Sigmoid colon (tissue), 7 donors: ENCODE data around the gene DPRX. TPM values are rescaled to one million over a fixed set of nuclear protein-coding genes. Genes with fewer than 3 reads are reported as not detected.

ENCODE experiments used
- DNase-seq: peaks from one replicate; pipeline ENCODE4 v3.0.0-alpha.2; 2019
- H3K27ac ChIP-seq, 4 donors: fragments of 200-600 bp; sonication (generic); one replicate each; pipeline ENCODE4 v1.5.1; 2016 to 2019; ENCODE audit warnings: mild to moderate bottlenecking in 1 of 4
- H3K27me3 ChIP-seq, 3 donors: fragments of 200-600 bp; sonication (generic); one replicate each; pipeline ENCODE4 v1.5.1; 2019; ENCODE audit warnings: mild to moderate bottlenecking in 1 of 3
- H3K36me3 ChIP-seq, 4 donors: fragments of 200-600 bp; sonication (generic); one replicate each; pipeline ENCODE4 v1.5.1; 2016 to 2019
- H3K4me1 ChIP-seq, 4 donors: fragments of 200-600 bp; sonication (generic); one replicate each; pipeline ENCODE4 v1.5.1; 2017 to 2019
- H3K4me3 ChIP-seq, 4 donors: fragments of 200-600 bp; sonication (generic); one replicate each; pipeline ENCODE4 v1.5.1; 2017 to 2019; ENCODE audit warnings: mild to moderate bottlenecking in 2 of 4, moderate library complexity in 1 of 4
- H3K9me3 ChIP-seq, 4 donors: fragments of 200-600 bp in 3 of 4; sonication (generic) in 3 of 4; one replicate each; pipeline versions ENCODE4 v1.5.1 to v1.6.1; 2013 to 2019
- EP300 ChIP-seq, 4 donors: sonication (generic); formaldehyde crosslinking; IDR thresholded peaks; one replicate each; pipeline ENCODE4 v1.6.1; 2017; ENCODE audit warnings: antibody characterized with exemption in 4 of 4
- POLR2A ChIP-seq, 2 donors: fragments of 450-650 bp; IDR thresholded peaks; one replicate each; pipeline ENCODE4 v1.6.1; 2016; ENCODE audit warnings: antibody characterized with exemption in 2 of 2, mild to moderate bottlenecking in 2 of 2, moderate library complexity in 2 of 2
- POLR2AphosphoS5 ChIP-seq, 4 donors: sonication (generic); formaldehyde crosslinking; IDR thresholded peaks; one replicate each; pipeline ENCODE4 v1.6.1; 2017; ENCODE audit warnings: antibody characterized with exemption in 4 of 4
- WGBS, 2 donors: extraction: QIAGEN DNeasy Blood & Tissue Kit; methylation state at CpG; one replicate each; pipeline ENCODE4 v1.1.7; 2013; 5-methylcytosine and 5-hydroxymethylcytosine counted together
- intact Hi-C: fragments of 100-400 bp; cut with DNase I; formaldehyde crosslinking; loops from one replicate; pipeline ENCODE4 v1.15.1; 2023
- polyA plus RNA-seq, 3 donors: library from polyadenylated mRNA; stranded (reverse); fragments of 200-250 nt; gene quantifications; one replicate each; pipeline ENCODE4 v1.2.3, GENCODE V29; 2013
- total RNA-seq, 4 donors: library from RNA; depleted of rRNA; stranded (reverse); fragments of >200 nt; gene quantifications; one replicate each; pipeline ENCODE4 v1.1.0, GENCODE V29; 2016
- TF ChIP-seq, protein P1 (sequence below), 4 experiments: fragments of 450-650 bp in 3 of 4; fragments of 200-600 bp in 1 of 4; IDR thresholded peaks; one replicate each; pipeline ENCODE4 v1.5.1; 2016 to 2019; ENCODE audit warnings: antibody characterized with exemption in 4 of 4, mild to moderate bottlenecking in 3 of 4, moderate library complexity in 2 of 4
- donor health status: healthy with polysubstance abuse.
- donor health status: Bipolar disorder and iron deficiency.
- donor health status: healthy.

DPRX gene
- total and polyA plus RNA-seq, 7 donors, result not detected

DNA sequence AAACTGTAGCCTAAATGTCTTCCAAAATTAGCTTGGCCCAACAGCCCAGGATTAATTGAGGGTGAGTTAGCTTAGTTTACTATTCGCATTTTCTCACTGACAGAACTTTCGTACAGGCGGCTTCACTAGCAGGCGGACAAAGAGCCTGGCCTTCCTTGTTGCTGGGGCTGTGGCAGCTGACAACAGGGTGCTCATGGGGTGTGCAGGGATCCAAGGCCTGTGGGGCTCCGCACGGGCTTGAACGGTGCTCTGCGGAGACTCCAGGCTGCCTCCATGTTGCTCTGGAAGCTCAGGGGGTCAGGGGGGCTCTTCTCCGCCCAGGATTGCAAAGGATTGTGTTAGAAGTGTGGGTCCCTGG lies 36.3 kb upstream of the DPRX start:
- Histone ChIP-seq H3K4me1 (no peaks in the 10 kb centered on the region), H3K36me3 (no peaks in the 10 kb centered on the region), H3K4me3 (no peak overlapping the region), H3K27ac (no peak overlapping the region), H3K9me3 (no peaks in the 10 kb centered on the region), H3K27me3 (peaks cover 0 to 4% (median 0%) of the 10 kb centered on the region in 3 donors)
- no peak for DNase-seq
- TF ChIP-seq, protein P1, sequence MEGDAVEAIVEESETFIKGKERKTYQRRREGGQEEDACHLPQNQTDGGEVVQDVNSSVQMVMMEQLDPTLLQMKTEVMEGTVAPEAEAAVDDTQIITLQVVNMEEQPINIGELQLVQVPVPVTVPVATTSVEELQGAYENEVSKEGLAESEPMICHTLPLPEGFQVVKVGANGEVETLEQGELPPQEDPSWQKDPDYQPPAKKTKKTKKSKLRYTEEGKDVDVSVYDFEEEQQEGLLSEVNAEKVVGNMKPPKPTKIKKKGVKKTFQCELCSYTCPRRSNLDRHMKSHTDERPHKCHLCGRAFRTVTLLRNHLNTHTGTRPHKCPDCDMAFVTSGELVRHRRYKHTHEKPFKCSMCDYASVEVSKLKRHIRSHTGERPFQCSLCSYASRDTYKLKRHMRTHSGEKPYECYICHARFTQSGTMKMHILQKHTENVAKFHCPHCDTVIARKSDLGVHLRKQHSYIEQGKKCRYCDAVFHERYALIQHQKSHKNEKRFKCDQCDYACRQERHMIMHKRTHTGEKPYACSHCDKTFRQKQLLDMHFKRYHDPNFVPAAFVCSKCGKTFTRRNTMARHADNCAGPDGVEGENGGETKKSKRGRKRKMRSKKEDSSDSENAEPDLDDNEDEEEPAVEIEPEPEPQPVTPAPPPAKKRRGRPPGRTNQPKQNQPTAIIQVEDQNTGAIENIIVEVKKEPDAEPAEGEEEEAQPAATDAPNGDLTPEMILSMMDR (IDR thresholded peaks at IDR 0.05), result no peak
- no peak for TF ChIP-seq POLR2A (IDR thresholded peaks at IDR 0.05)
- no peak for TF ChIP-seq POLR2AphosphoS5 (IDR thresholded peaks at IDR 0.05)
- TF ChIP-seq EP300 (IDR thresholded peaks at IDR 0.05), result no peak
- intact Hi-C loops, result no loop called here
- WGBS, 2 donors, result 83 to 86% methylated on average over 9 of the region's 9 CpGs

DNA sequence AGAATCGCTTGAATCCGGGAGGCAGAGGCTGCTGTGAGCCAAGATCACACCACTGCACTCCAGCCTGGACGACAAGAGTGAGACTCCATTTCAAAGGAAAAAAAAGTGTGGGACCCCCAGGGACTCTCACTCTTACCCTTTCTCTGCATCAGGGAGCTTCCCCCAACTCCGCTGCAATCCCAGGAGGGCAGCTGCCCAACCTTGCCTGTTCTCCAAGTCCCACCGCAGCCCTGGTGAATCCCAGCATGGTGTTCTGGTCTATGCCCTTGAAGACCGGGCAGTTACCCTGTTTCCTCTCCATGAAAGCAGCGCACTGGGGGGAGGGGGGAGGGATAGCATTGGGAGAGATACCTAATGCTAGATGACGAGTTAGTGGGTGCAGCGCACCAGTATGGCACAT lies 35.7 kb upstream of the DPRX start:
- Histone ChIP-seq H3K9me3 (no peaks in the 10 kb centered on the region), H3K4me3 (no peak overlapping the region), H3K4me1 (no peaks in the 10 kb centered on the region), H3K27ac (no peak overlapping the region), H3K27me3 (peaks cover 0 to 4% (median 0%) of the 10 kb centered on the region in 3 donors), H3K36me3 (no peaks in the 10 kb centered on the region)
- TF ChIP-seq POLR2A (IDR thresholded peaks at IDR 0.05) (no peak), EP300 (IDR thresholded peaks at IDR 0.05) (no peak), POLR2AphosphoS5 (IDR thresholded peaks at IDR 0.05) (no peak)
- TF ChIP-seq, protein P1 (IDR thresholded peaks at IDR 0.05), result no peak
- DNase-seq, result no peak
- intact Hi-C loops, result no loop called here
- WGBS, 2 donors, result 88 to 91% methylated on average over 9 of the region's 9 CpGs

DNA sequence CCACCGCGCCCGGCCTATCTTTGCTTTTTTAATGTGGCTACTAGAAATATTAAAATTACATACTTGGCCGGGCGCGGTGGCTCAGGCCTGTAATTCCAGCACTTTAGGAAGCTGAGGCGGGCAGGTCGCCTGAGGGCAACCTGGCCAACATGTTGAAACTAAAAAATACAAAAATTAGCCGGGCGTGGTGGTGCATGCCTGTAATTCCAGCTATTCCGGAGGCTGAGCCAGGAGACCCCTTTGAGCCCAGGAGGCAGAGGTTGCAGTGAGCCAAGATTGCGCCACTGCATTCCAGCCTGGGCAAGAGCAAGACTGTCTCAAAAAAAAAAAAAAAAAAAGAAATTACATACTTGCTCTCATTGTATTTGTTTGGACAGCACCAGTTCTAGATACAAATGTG lies 34.8 kb upstream of the DPRX start:
- Histone ChIP-seq H3K27me3 (peaks cover 0 to 4% (median 0%) of the 10 kb centered on the region in 3 donors), H3K27ac (no peak overlapping the region), H3K4me3 (no peak overlapping the region), H3K4me1 (no peaks in the 10 kb centered on the region), H3K36me3 (no peaks in the 10 kb centered on the region), H3K9me3 (no peaks in the 10 kb centered on the region)
- WGBS, 2 donors, result 91 to 92% methylated on average over 12 of the region's 12 CpGs
- TF ChIP-seq EP300 (IDR thresholded peaks at IDR 0.05) (no peak), POLR2A (IDR thresholded peaks at IDR 0.05) (no peak), POLR2AphosphoS5 (IDR thresholded peaks at IDR 0.05) (no peak)
- TF ChIP-seq, protein P1 (IDR thresholded peaks at IDR 0.05), result no peak
- DNase-seq, result no peak
- intact Hi-C loops, result no loop called here

DNA sequence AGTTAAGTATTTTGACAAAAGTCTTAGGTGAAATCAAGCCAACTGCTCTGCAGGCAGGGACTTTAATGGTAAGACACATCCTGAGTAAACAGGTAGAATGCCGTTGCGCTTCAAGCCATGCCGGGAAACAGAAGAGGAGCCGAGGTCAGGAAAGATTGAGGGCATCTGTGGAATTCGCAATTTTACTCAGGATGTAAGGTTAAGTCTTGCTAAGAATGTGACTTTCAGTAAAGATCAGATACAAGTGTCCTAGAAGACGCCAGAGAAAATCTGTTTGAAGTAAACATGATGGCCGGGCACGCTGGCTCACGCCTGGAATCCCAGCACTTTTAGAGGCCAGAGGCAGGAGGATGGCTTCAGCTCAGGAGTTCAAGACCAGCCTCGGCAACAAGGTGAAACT lies 33.4 kb upstream of the DPRX start:
- Histone ChIP-seq H3K36me3 (no peaks in the 10 kb centered on the region), H3K4me1 (no peaks in the 10 kb centered on the region), H3K27me3 (peaks cover 0 to 4% (median 0%) of the 10 kb centered on the region in 3 donors), H3K27ac (no peak overlapping the region), H3K9me3 (no peaks in the 10 kb centered on the region), H3K4me3 (no peak overlapping the region)
- intact Hi-C loops, result no loop called here
- WGBS, 2 donors, result 62 to 76% methylated on average over 10 of the region's 10 CpGs
- TF ChIP-seq POLR2AphosphoS5 (IDR thresholded peaks at IDR 0.05) (no peak), EP300 (IDR thresholded peaks at IDR 0.05) (no peak), POLR2A (IDR thresholded peaks at IDR 0.05) (no peak)
- TF ChIP-seq, protein P1 (IDR thresholded peaks at IDR 0.05), result no peak
- DNase-seq, result no peak

DNA sequence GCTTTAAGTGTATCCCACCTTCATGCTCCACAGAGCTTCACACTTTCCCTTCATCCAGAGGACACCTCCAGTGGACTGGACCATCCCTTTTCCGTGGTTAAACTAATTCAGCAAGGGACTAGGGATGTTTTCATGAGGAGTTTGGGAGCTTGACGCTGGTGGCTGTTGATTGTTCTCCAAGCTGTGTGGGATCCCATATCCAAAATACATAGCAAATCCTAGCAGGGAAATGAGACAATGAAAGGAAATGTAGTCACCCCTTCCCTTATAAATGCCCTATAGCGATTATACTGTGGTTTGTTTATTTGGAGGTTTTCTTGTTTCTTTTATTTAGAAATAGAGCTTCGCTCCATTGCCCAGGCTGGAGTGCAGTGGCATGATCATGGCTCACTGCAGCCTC lies 31.6 kb upstream of the DPRX start:
- no peak for DNase-seq
- no peak overlapping the region for H3K27ac ChIP-seq
- H3K4me3 ChIP-seq, result no peak overlapping the region
- H3K4me1 ChIP-seq, result no peaks in the 10 kb centered on the region
- intact Hi-C loops, result no loop called here
- 86 to 88% methylated on average over 4 of the region's 4 CpGs for WGBS, 2 donors
- peaks cover 0 to 4% (median 0%) of the 10 kb centered on the region in 3 donors for H3K27me3 ChIP-seq
- H3K9me3 ChIP-seq, result no peaks in the 10 kb centered on the region
- H3K36me3 ChIP-seq, result no peaks in the 10 kb centered on the region
- TF ChIP-seq POLR2A (IDR thresholded peaks at IDR 0.05) (no peak), EP300 (IDR thresholded peaks at IDR 0.05) (no peak), POLR2AphosphoS5 (IDR thresholded peaks at IDR 0.05) (no peak)
- TF ChIP-seq, protein P1 (IDR thresholded peaks at IDR 0.05), result no peak
